NCI-H2029 (cell line): ENCODE data around the gene TRIM39.

Experiments
- DNase-seq: peaks from one replicate; lab custom pipeline; 2025; lab: John Stamatoyannopoulos, UW

The TRIM39 gene

GRCh38 chr6:30327232-30327746 lies 562 bp downstream of the TRIM39 start:
- DNase-seq: no peak

GRCh38 chr6:30328397-30328796 lies 1.7 kb downstream of the TRIM39 start:
- DNase-seq: no peak

GRCh38 chr6:30329331-30329730 lies 2.6 kb downstream of the TRIM39 start:
- no peak for DNase-seq

- no peak for DNase-seq
Observed at GRCh38 chr6:30331981-30332380, 5.3 kb downstream of the TRIM39 start.

- DNase-seq: no peak
Observed at GRCh38 chr6:30334075-30334783, 7.5 kb downstream of the TRIM39 start.

GRCh38 chr6:30340589-30341054 lies 13.9 kb downstream of the TRIM39 start:
- no peak for DNase-seq

GRCh38 chr6:30341218-30341617 lies 14.5 kb downstream of the TRIM39 start:
- DNase-seq: no peak

- no peak for DNase-seq
Observed at GRCh38 chr6:30341728-30342127, 15.0 kb downstream of the TRIM39 start.

GRCh38 chr6:30344191-30344867 lies 17.6 kb downstream of the TRIM39 start:
- DNase-seq: no peak

GRCh38 chr6:30344868-30345671 lies 18.3 kb downstream of the TRIM39 start, which contains the start of gene RPP21:
RPP21 (plus strand) TSS chr6:30345156; CDS start chr6:30345172, 16 bp downstream.
- DNase-seq: peak; percentile 85

- no peak for DNase-seq
Observed at GRCh38 chr6:30345852-30346251, 19.1 kb downstream of the TRIM39 start.

GRCh38 chr6:30348957-30349356 lies 22.2 kb downstream of the TRIM39 start:
- no peak for DNase-seq

- DNase-seq: no peak
Observed at GRCh38 chr6:30349421-30350177, 22.9 kb downstream of the TRIM39 start.

GRCh38 chr6:30350524-30350923 lies 23.8 kb downstream of the TRIM39 start:
- no peak for DNase-seq

GRCh38 chr6:30352550-30352949 lies 25.8 kb downstream of the TRIM39 start:
- DNase-seq: no peak

GRCh38 chr6:30355281-30355680 lies 28.6 kb downstream of the TRIM39 start:
- no peak for DNase-seq

- DNase-seq: no peak
Observed at GRCh38 chr6:30356536-30356935, 29.8 kb downstream of the TRIM39 start.

GRCh38 chr6:30357678-30358540 lies 31.2 kb downstream of the TRIM39 start:
- DNase-seq: peak; percentile 17

- no peak for DNase-seq
Observed at GRCh38 chr6:30359276-30359675, 32.5 kb downstream of the TRIM39 start.

GRCh38 chr6:30360139-30360538 lies 33.4 kb downstream of the TRIM39 start:
- DNase-seq: no peak

- no peak for DNase-seq
Observed at GRCh38 chr6:30361661-30362060, 34.9 kb downstream of the TRIM39 start.
